Transverse colon (tissue), 4 donors: ENCODE data around the gene SEMA3A. TPM values are rescaled to one million over a fixed set of nuclear protein-coding genes. Genes with fewer than 3 reads are reported as not detected.

Experiments used
- DNase-seq: peaks from one replicate; pipeline ENCODE4 v3.0.0-alpha.2; 2019
- H3K27ac ChIP-seq, 4 donors: fragments of 200-600 bp; sonication (generic); 2 replicates each; pipeline ENCODE4 v1.5.1; 2016 to 2018; ENCODE audit warnings: inconsistent platforms in 4 of 4
- H3K27me3 ChIP-seq: fragments of 200-600 bp; sonication (generic); 2 replicates; pipeline ENCODE4 v1.5.1; 2017; ENCODE audit warnings: inconsistent platforms
- H3K36me3 ChIP-seq, 4 donors: fragments of 200-600 bp; sonication (generic); 2 replicates each; pipeline ENCODE4 v1.5.1; 2017 to 2019; ENCODE audit warnings: inconsistent platforms in 4 of 4
- H3K4me1 ChIP-seq, 4 donors: fragments of 200-600 bp; sonication (generic); 2 replicates each; pipeline ENCODE4 v1.5.1; 2017 to 2020; ENCODE audit warnings: inconsistent platforms in 4 of 4
- H3K4me3 ChIP-seq, 4 donors: fragments of 200-600 bp; sonication (generic); 1 replicate in 1 of 4; 2 replicates in 3 of 4; pipeline versions ENCODE4 v1.5.1 to v1.6.1; 2017 to 2019; ENCODE audit warnings: inconsistent platforms in 4 of 4
- H3K9me3 ChIP-seq, 2 donors: fragments of 200-600 bp; sonication (generic); 2 replicates each; pipeline ENCODE4 v1.5.1; 2017 to 2019; ENCODE audit warnings: inconsistent platforms in 2 of 2
- CTCF ChIP-seq, 5 experiments: fragments of 200-600 bp in 3 of 5; fragments of 450-650 bp in 2 of 5; sonication (generic) in 3 of 5; IDR thresholded peaks; 1 replicate in 2 of 5; 2 replicates in 3 of 5; pipeline ENCODE4 v1.5.1; 2016 to 2017; ENCODE audit warnings: antibody characterized with exemption in 5 of 5, inconsistent platforms in 3 of 5, mild to moderate bottlenecking in 2 of 5, moderate library complexity in 1 of 5
- EP300 ChIP-seq: sonication (generic); formaldehyde crosslinking; IDR thresholded peaks from one replicate; pipeline ENCODE4 v1.6.1; 2017; ENCODE audit warnings: antibody characterized with exemption, low read depth
- POLR2A ChIP-seq: fragments of 450-650 bp; IDR thresholded peaks from one replicate; pipeline ENCODE4 v1.6.1; 2016; ENCODE audit warnings: antibody characterized with exemption, mild to moderate bottlenecking, moderate library complexity
- POLR2AphosphoS5 ChIP-seq, 3 donors: sonication (generic); formaldehyde crosslinking; IDR thresholded peaks; one replicate each; pipeline ENCODE4 v1.6.1; 2016; ENCODE audit warnings: antibody characterized with exemption in 3 of 3
- WGBS, 2 donors: methylation state at CpG; one replicate each; pipeline ENCODE4 v1.1.5; 2018; ENCODE audit warnings: low coverage in 1 of 2; 5-methylcytosine and 5-hydroxymethylcytosine counted together
- in situ Hi-C, 4 donors: fragments of 200-750 bp; cut with MboI; loops; one replicate each; pipeline versions ENCODE4 v1.15.0 to v1.15.1; 2017; ENCODE audit warnings: low sequenced_read_pairs in 3 of 4, low pct_ligation_motif_present in 1 of 4, low pct_unique_long_range_greater_than_20kb in 1 of 4
- intact Hi-C: fragments of 100-400 bp; cut with DNase I; formaldehyde crosslinking; loops from one replicate; pipeline ENCODE4 v1.15.1; 2023; ENCODE audit warnings: low total_unique reads
- total RNA-seq, 4 donors: library from RNA; depleted of rRNA; stranded (reverse); fragments of >200 nt; gene quantifications; one replicate each; pipeline ENCODE4 v1.1.0, GENCODE V29; 2016

Gene SEMA3A
- total RNA-seq, 4 donors from 2014 or later, result 1.00 to 8.3 (median 4.7) TPM

- H3K36me3 ChIP-seq, result no peaks in the 10 kb centered on the region
- in situ Hi-C loops, result loop anchor here in 1 of 4 donors (25.0 kb wide), 1 partner anchor 1867 kb away; no protein-coding TSS in a partner anchor
- H3K27me3 ChIP-seq, result no peaks in the 10 kb centered on the region
- DNase-seq, result no peak
- H3K9me3 ChIP-seq, result no peaks in the 10 kb centered on the region
- TF ChIP-seq CTCF (IDR thresholded peaks at IDR 0.05) (no peak), POLR2AphosphoS5 (IDR thresholded peaks at IDR 0.05) (no peak), EP300 (no peak), POLR2A (no peak)
- intact Hi-C loops, result no loop called here
- no peak overlapping the region for H3K4me3 ChIP-seq
- no peak overlapping the region for H3K27ac ChIP-seq
- no peaks in the 10 kb centered on the region for H3K4me1 ChIP-seq
These were observed 224.5 kb downstream of the SEMA3A start for GRCh38 chr7:83970081-83970480.

GRCh38 chr7:83964318-83964717 lies 230.3 kb downstream of the SEMA3A start:
- H3K27ac ChIP-seq, result no peak overlapping the region
- TF ChIP-seq CTCF (IDR thresholded peaks at IDR 0.05) (no peak), POLR2AphosphoS5 (IDR thresholded peaks at IDR 0.05) (no peak), EP300 (no peak), POLR2A (no peak)
- intact Hi-C loops (no loop called here), in situ Hi-C loops (loop anchor here in 1 of 4 donors (25.0 kb wide), 1 partner anchor 1873 kb away; no protein-coding TSS in a partner anchor)
- H3K4me3 ChIP-seq, result no peak overlapping the region
- H3K36me3 ChIP-seq, result no peaks in the 10 kb centered on the region
- no peaks in the 10 kb centered on the region for H3K27me3 ChIP-seq
- DNase-seq, result no peak
- H3K4me1 ChIP-seq, result no peaks in the 10 kb centered on the region
- no peaks in the 10 kb centered on the region for H3K9me3 ChIP-seq

GRCh38 chr7:83957333-83957732 lies 237.3 kb downstream of the SEMA3A start:
- in situ Hi-C loops, result loop anchor here in 2 of 4 donors (10.0 to 25.0 kb wide), 2 partner anchors 1067 to 1880 kb away; no protein-coding TSS in a partner anchor
- intact Hi-C loops, result no loop called here
- H3K36me3 ChIP-seq, result no peaks in the 10 kb centered on the region
- WGBS, 2 donors, result 57 to 61% methylated on average over 3 of the region's 3 CpGs
- DNase-seq, result no peak
- TF ChIP-seq POLR2A (no peak), EP300 (no peak), CTCF (IDR thresholded peaks at IDR 0.05) (no peak), POLR2AphosphoS5 (IDR thresholded peaks at IDR 0.05) (no peak)
- H3K4me3 ChIP-seq, result no peak overlapping the region
- no peak overlapping the region for H3K27ac ChIP-seq
- no peaks in the 10 kb centered on the region for H3K9me3 ChIP-seq
- H3K27me3 ChIP-seq, result no peaks in the 10 kb centered on the region
- H3K4me1 ChIP-seq, result no peaks in the 10 kb centered on the region

GRCh38 chr7:83956104-83956503 lies 238.5 kb downstream of the SEMA3A start:
- H3K27me3 ChIP-seq, result no peaks in the 10 kb centered on the region
- H3K4me3 ChIP-seq, result no peak overlapping the region
- H3K36me3 ChIP-seq, result no peaks in the 10 kb centered on the region
- no peaks in the 10 kb centered on the region for H3K9me3 ChIP-seq
- WGBS, 2 donors, result 38 to 52% methylated on average over 1 to 2 of the region's 2 CpGs
- intact Hi-C loops (no loop called here), in situ Hi-C loops (loop anchor here in 2 of 4 donors (10.0 to 25.0 kb wide), 2 partner anchors 1069 to 1881 kb away; no protein-coding TSS in a partner anchor)
- no peak for TF ChIP-seq EP300
- no peaks in the 10 kb centered on the region for H3K4me1 ChIP-seq
- no peak for DNase-seq
- H3K27ac ChIP-seq, result no peak overlapping the region

GRCh38 chr7:83952236-83952635 lies 242.4 kb downstream of the SEMA3A start:
- Histone ChIP-seq H3K36me3 (no peaks in the 10 kb centered on the region), H3K4me3 (no peak overlapping the region), H3K4me1 (no peaks in the 10 kb centered on the region), H3K9me3 (no peaks in the 10 kb centered on the region), H3K27ac (no peak overlapping the region), H3K27me3 (no peaks in the 10 kb centered on the region)
- intact Hi-C loops, result no loop called here
- TF ChIP-seq POLR2AphosphoS5 (IDR thresholded peaks at IDR 0.05) (no peak), CTCF (IDR thresholded peaks at IDR 0.05) (no peak), EP300 (no peak), POLR2A (no peak)
- 72 to 75% methylated on average over 2 of the region's 2 CpGs for WGBS, 2 donors
- DNase-seq, result no peak
- in situ Hi-C loops, result loop anchor here in 2 of 4 donors (10.0 to 25.0 kb wide), 2 partner anchors 1073 to 1885 kb away; no protein-coding TSS in a partner anchor
